Lower leg skin (tissue), 4 donors: ENCODE measurements around the gene CKS1B. TPM values are rescaled to one million over a fixed set of nuclear protein-coding genes. Genes with fewer than 3 reads are reported as not detected.
A peak's percentile ranks its signal among the peaks of the same experiment; 100 is the strongest.

ENCODE experiments used
- DNase-seq, 2 donors: peaks; one replicate each; pipeline ENCODE4 v3.0.0-alpha.2; 2019; ENCODE audit warnings: low spot score in 2 of 2
- H3K4me3 ChIP-seq: fragments of 200-600 bp; sonication (generic); 2 replicates; pipeline ENCODE4 v1.5.1; 2017; ENCODE audit warnings: mild to moderate bottlenecking, low read depth; ENCODE audit not compliant: poor library complexity, severe bottlenecking
- POLR2A ChIP-seq, 2 donors: fragments of 450-650 bp; IDR thresholded peaks; one replicate each; pipeline ENCODE4 v1.6.1; 2016 to 2017; ENCODE audit warnings: antibody characterized with exemption in 2 of 2, mild to moderate bottlenecking in 1 of 2, moderate library complexity in 1 of 2
- WGBS, 2 donors: methylation state at CpG; one replicate each; pipeline ENCODE4 v1.1.5; 2018; 5-methylcytosine and 5-hydroxymethylcytosine counted together
- intact Hi-C: fragments of 100-400 bp; cut with DNase I; formaldehyde crosslinking; loops from one replicate; pipeline ENCODE4 v1.15.0; 2023; ENCODE audit warnings: low total_unique reads
- total RNA-seq, 4 donors: library from RNA; depleted of rRNA; stranded (reverse); fragments of >200 nt; gene quantifications; one replicate each; pipeline ENCODE4 v1.1.0, GENCODE V29; 2016
- TF ChIP-seq, protein P1 (sequence below), 3 donors: fragments of 450-650 bp; IDR thresholded peaks; one replicate each; pipeline ENCODE4 v1.5.1; 2016; ENCODE audit warnings: antibody characterized with exemption in 3 of 3, mild to moderate bottlenecking in 3 of 3, moderate library complexity in 2 of 3

Gene CKS1B
- total RNA-seq, 4 donors from 2014 or later: 40.0 to 58.7 (median 45.3) TPM

DNA sequence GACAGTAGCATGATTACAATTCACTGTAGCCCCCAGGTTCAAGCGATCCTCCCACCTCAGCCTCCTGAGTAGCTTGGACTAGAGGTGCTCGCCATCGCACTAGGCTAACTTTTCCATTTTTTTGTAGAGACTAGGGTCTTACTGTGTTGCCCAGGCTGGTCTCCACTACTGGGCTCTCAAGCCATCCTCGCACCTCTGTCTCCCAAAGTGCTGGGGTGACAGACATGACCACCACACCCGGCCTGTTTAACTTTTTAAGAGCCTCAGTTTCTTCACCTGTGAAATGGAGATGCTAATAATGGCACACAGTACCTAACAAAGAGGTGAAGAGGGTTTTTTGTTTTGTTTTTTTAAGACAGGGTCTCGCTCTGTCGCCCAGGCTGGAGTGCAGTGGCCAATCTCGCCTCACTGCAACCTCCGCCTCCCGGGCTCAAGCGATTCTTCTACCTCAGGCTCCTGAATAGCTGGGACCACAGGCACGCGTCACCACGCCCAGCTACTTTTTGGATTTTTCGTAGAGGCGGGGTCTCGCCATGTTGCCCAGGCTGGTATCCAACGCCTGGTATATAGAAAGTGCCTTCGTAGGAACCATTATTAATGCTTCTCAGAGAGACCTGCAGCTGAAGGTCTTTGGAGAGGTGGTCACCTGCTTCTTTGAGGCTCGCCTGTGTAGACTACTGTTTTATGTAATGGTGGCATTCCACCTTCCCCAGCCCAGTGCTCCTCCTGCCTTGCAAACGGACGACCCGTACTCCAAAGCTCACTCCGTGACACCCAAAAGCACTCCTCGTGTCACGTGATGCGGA, 38.5 kb upstream of the CKS1B start:
- no peak for DNase-seq
- TF ChIP-seq, protein P1, sequence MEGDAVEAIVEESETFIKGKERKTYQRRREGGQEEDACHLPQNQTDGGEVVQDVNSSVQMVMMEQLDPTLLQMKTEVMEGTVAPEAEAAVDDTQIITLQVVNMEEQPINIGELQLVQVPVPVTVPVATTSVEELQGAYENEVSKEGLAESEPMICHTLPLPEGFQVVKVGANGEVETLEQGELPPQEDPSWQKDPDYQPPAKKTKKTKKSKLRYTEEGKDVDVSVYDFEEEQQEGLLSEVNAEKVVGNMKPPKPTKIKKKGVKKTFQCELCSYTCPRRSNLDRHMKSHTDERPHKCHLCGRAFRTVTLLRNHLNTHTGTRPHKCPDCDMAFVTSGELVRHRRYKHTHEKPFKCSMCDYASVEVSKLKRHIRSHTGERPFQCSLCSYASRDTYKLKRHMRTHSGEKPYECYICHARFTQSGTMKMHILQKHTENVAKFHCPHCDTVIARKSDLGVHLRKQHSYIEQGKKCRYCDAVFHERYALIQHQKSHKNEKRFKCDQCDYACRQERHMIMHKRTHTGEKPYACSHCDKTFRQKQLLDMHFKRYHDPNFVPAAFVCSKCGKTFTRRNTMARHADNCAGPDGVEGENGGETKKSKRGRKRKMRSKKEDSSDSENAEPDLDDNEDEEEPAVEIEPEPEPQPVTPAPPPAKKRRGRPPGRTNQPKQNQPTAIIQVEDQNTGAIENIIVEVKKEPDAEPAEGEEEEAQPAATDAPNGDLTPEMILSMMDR (IDR thresholded peaks at IDR 0.05): no peak
- no peak for TF ChIP-seq POLR2A (IDR thresholded peaks at IDR 0.05)
- 22 to 32% methylated on average over 27 of the region's 27 CpGs for WGBS, 2 donors
- peak overlapping the region; percentile 67 for H3K4me3 ChIP-seq
- intact Hi-C loops: no loop called here

DNA sequence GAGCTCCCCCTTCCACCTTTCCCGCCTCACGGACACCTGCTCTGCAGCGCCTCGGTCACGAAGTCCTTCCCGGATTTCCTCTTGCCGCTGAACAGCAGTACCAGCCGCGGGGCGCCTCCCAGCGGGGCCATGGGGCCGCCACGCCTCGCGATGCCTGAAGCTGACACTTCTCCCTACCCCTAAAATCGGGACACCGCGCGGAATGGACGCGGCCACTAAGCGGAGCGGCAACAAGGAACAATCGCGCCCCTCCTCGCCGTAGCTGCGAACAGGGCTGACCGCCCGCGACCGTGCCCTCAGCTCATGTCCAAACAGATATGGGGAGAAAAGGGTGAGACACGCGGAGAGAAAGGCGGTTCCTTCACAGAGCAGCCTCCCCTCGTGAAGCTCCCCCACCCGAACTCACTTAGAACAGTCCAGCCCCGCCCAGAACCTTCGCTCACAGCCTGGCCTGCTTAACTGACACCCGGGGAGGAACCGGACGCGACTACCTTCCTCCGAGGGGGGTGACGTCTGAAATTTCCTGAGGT, 37.9 kb upstream of the CKS1B start, which contains the start of gene PMVK:
Gene PMVK (minus strand): TSS at position 165 of the 530 bp plus-strand sequence. CDS start 34 bp downstream, at position 131.
- TF ChIP-seq POLR2A (IDR thresholded peaks at IDR 0.05): no peak
- TF ChIP-seq, protein P1 (IDR thresholded peaks at IDR 0.05): peak in 1 of 3 donors; percentile 29
- peak; percentile 95 to 99 for DNase-seq
- WGBS, 2 donors: 0 to 1% methylated on average over 43 to 45 of the region's 45 CpGs
- intact Hi-C loops: no loop called here
- peak within 1 kb of the TSS; percentile 67 for H3K4me3 ChIP-seq

DNA sequence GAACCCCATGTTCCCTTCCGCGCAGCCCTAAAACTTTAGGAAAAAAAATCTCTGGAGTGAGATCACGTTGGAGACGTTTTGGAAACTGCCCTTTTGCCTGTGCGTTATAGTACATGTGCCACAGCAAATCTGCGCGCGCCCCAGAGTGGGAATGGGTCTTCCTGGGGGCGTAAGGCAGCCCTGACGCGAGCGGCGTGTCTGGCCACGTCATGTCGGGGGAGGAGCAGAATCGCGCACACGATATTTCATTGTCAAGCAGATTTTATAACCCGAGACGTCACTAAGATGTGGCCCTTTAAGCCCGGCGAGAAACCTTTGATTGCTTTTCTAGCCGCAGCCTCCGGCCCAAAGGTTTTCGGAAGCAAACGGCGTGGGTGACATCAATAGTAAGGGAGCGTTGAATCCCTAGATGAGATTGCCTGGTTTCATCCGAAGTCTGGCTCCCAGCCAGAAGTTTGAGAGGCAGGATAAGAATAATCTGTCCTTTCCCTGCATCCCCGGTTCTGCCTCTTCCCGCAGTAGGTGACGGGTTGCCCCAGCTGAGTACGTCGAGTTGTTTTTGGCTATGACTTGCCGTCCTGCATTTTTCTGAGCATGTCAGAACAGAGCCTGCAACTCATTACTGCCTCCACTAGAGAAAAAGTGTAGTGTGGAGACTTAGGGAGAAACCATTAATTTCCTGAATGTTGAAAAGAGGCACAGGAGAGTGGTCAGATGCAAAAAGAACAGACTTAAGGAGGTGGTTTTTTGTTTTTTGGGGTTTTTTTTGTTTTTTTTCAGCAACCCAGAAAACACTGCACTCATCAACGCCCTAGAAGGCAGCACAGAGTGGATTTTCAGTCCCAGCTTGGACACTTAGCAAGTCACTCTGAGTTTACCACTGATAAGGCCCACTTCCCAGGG, 37.1 kb upstream of the CKS1B start:
- 0% methylated on average over 32 to 36 of the region's 36 CpGs for WGBS, 2 donors
- intact Hi-C loops: no loop called here
- TF ChIP-seq, protein P1 (IDR thresholded peaks at IDR 0.05): no peak
- no peak for TF ChIP-seq POLR2A (IDR thresholded peaks at IDR 0.05)

DNA sequence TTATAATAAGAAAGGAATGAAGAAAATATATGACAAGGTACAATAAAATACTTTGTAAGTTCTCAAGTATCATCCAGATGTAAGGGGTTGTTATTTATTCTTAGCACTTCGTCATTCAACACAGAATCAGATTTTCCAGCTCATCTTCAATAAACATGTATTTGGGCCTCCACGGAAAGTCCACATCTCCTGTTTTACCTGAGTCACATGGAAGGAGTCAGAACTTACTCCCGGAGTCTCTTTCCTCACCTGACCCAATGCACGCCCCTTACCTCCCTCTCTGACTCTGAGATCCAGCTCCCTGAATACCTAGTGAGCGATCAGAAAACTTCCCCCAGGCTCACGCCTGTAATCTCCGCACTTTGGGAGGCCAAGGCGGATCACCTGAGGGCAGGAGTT, 36.5 kb upstream of the CKS1B start:
- TF ChIP-seq POLR2A (IDR thresholded peaks at IDR 0.05): no peak
- TF ChIP-seq, protein P1 (IDR thresholded peaks at IDR 0.05): no peak
- H3K4me3 ChIP-seq: no peak overlapping the region
- WGBS, 2 donors: 63 to 74% methylated on average over 8 of the region's 8 CpGs
- no peak for DNase-seq
- intact Hi-C loops: no loop called here

More for the DNA sequence above, 37.1 kb upstream of the CKS1B start:
- DNase-seq: peak; percentile 85 to 98
- H3K4me3 ChIP-seq: peak overlapping the region; percentile 42

DNA sequence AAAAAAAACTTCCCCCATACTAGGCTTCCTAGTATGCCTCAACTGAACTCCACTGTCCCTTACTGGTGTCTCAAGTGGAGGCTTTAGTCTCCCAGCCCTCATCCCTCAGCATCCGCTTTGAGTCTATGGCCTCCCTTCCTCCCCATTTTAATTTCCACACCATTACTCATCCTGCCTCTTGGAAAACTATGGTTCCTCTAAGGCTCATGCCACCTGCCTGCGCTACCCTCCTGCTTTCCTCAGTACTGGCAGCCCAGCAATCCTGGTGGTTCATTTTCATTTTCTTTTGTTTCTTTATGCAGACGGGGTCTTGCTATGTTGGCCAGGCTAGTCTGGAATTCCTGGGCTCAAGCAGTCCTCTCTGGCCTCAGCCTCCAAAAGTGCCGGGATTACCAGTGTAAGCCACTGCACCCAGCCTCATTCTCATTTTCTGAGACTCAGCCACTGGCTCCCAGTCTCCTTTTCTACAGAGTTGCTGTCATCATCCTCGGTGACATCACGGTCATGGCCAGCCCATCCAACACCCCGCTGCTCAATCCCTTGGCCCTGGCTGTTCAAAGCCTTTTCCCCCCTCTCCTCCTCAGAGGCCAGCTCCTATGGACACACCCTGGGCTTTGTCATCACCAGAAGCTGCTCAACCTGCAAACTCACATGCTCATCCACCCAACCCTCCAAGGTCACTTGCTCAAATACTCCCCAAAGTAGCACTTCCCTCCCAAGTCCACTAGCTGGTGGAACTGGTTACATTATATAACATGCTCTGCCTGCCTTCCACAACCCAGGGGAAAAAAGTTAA, 35.7 kb upstream of the CKS1B start:
- 88 to 90% methylated on average over 7 of the region's 7 CpGs for WGBS, 2 donors
- intact Hi-C loops: no loop called here
- TF ChIP-seq, protein P1 (IDR thresholded peaks at IDR 0.05): no peak
- no peak for TF ChIP-seq POLR2A (IDR thresholded peaks at IDR 0.05)
- no peak for DNase-seq
- no peak overlapping the region for H3K4me3 ChIP-seq
